Measurements from ENCODE around the gene KRTAP5-7.
"Not testable (repeated sequence)": the region's sequence is repeated elsewhere in the genome, so short reads cannot be mapped to it uniquely, and the experiment has no call there.

KRTAP5-7 gene, protein sequence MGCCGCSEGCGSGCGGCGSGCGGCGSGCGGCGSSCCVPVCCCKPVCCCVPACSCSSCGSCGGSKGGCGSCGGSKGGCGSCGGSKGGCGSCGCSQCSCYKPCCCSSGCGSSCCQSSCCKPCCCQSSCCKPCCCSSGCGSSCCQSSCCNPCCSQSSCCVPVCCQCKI

DNA sequence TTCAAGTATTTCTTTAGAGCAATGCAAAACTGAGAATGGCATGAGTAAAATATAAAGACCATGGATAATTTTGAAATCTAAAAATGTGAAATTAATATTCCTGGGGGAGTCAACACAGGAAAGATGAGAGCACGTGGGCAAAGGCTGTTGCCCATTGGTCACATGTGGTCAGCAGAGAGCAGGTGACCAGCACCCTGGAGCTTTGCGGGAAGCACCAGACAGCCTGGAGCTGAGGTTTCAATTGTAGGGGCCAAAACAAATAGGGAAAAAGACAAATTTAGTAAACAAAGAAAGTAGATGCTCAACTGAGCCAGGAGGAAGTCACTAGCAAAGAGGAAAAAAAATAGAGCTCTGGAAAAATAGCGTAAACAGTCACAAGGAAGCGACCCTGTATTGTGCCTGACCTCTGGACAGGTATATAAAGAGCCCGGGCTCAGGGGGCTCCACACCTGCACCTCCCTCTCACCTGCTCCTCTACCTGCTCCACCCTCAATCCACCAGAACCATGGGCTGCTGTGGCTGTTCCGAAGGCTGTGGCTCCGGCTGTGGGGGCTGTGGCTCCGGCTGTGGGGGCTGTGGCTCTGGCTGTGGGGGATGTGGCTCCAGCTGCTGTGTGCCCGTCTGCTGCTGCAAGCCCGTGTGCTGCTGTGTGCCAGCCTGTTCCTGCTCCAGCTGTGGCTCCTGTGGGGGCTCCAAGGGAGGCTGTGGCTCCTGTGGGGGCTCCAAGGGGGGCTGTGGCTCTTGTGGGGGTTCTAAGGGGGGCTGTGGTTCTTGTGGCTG lies at the start of gene KRTAP5-7:
KRTAP5-7 (plus strand) TSS at position 472 of the 780 bp plus-strand sequence; CDS start at position 506, 34 bp downstream.
- not testable (repeated sequence) for DNase-seq

DNA sequence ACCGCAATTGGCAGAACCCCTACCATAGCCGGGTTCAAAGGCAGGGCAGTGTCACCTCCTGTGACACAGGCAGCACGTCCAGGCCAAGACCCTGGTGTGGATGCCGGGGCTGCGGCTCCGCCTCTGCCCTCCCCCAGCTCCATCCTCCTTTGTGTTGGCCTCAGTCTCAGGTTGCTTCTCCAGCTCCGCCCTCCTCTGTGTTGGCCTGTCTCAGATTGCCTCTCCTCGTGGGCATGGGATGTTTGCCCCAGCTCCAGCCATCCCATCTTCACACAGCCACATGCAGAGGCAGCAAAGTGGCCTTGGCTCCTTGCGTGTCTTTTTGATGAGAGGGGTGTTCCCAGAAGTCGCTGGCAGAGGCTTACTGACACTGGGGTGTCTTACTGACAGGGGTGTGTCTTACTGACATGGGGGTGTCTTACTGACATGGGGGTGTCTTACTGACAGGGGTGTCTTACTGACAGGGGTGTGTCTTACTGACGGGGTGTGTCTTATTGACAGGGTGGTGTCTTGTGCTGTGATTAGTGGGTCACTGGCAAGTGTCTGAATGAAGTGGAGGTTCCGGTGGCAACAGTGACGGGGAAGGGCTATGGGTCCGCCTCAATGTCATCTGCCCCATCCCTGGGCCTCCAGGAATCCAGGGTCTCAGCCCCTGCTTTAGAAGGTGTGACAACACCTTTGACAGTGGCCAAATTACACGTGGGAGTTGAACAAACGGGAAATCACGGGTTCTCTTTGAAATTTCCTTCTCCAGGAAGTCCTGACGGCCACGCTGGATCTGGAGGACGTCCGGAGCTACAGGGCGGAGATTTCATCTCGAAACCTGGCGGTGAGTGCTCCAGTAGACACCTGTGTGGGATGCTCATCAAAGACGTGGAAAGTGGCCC lies 49.2 kb upstream of the KRTAP5-7 start:
- DNase-seq = no peak

DNA sequence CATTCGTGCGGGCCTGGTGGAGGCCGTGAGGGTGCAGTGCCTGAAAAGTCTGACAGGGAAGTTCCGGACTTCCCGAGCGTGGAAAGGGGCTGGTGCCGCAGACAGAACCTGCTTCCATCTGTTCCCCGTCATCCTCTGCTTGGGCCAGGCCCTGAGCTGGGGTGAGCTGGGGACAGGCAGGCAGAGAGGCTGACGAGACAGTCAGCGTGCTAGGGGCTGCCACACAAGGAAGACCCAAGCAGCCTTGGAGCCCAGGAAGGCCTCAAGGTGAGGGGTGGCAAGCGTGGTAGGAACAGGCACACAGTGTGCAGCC lies 48.6 kb upstream of the KRTAP5-7 start:
- DNase-seq = no peak

DNA sequence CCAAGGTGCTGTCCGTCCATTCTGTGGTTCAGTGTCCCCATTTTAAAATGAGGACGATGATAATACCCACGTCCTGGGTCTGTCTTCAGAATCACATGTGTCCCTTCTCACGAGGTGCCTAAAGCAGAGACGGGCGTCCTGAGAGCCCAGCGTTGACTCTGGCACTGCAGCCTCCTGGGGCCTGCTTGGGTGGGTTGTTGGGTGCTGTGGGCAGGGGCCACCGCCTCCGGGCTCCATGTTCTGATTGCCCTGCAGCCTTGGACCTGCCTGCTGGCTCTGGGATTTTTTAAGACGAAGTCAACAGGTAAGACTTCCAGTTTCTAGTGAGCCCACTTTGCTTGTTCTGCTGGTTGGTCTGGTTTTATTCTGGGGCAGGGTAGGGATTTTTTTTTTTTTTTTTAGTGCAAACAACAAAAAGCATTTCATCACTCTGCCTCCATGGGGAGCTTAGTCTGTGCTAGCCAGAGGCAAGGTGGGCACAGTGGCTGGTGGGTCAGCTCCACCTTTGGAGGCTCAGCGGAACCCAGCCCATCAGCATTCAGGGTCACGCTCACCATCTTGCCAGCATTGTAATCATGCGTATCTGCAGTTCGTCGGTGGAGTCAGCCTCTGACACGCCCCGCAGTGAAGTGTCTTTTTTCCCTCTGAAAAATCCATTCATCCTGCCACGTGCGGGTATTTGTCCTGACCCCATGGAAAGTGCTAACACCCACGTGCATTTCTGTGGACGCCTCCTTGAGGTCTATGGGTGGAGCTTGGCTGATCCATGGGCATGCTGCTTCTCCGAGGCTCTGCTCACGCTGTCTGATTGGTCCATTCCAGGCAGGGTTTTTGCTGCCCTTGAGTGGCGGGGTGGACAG lies 45.7 kb upstream of the KRTAP5-7 start:
- DNase-seq = no peak

DNA sequence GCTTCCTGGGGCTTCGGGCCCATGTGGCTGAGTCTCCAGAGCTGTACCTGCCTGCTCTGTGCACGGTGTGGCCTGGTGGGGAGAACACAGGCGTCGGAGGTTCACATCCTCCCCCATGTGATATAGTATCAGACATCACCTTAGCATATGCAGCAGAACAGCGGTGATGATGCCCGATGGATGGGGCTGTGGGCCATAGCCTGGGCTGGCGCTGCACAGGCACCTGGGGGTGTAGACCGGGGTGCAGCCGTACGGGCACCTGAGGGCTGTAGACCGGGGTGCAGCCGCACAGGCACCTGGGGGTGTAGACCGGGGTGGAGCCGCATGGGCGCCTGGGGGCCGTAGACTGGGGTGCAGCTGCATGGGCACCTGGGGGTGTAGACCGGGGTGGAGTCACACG lies 44.9 kb upstream of the KRTAP5-7 start:
- no peak for DNase-seq

DNA sequence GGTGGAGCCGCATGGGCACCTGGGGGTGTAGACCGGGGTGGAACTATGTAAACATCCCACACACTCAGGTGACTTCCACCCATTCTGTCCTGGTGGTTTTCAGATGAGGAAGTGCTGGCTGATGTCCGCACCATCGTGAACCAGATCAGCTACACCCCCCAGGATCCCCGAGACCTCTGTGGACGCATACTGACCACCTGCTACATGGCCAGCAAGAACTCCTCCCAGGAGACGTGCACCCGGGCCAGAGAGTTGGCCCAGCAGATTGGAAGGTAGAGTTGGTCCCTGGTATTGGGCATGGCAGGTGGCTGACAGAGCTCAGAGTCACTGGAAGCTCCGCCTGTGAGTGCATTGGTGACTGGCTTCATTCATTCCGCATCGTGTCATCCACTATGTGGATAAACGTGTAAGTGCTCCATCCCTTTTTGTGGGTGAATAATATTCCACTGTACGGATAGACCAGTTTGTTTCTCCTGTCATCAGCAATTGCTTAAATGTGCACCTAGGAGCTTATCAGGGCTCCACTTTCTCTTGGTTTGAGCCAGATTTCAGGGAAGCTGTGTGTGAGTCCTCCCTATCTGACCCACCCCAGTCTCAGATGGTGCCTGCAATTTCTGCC lies 44.2 kb upstream of the KRTAP5-7 start:
- DNase-seq = no peak

DNA sequence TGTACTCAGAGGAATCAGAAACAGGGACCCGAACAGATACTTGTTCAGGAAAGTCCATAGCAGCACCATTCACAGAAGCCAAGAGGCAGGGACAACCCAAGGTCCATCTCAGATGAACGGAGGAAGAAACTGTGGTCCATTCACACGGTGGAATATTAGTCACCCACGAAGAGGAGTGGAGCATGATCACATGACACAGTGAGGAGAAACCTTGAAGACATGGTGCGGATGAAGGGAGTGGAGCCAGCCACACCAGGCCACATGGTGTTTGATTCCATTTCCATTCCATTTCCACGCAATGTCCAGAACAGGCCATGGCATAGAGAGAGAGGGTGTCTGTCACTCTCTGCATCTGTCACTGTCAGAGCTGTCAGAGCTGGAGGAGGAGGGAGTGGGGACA lies 43.4 kb upstream of the KRTAP5-7 start:
- no peak for DNase-seq

DNA sequence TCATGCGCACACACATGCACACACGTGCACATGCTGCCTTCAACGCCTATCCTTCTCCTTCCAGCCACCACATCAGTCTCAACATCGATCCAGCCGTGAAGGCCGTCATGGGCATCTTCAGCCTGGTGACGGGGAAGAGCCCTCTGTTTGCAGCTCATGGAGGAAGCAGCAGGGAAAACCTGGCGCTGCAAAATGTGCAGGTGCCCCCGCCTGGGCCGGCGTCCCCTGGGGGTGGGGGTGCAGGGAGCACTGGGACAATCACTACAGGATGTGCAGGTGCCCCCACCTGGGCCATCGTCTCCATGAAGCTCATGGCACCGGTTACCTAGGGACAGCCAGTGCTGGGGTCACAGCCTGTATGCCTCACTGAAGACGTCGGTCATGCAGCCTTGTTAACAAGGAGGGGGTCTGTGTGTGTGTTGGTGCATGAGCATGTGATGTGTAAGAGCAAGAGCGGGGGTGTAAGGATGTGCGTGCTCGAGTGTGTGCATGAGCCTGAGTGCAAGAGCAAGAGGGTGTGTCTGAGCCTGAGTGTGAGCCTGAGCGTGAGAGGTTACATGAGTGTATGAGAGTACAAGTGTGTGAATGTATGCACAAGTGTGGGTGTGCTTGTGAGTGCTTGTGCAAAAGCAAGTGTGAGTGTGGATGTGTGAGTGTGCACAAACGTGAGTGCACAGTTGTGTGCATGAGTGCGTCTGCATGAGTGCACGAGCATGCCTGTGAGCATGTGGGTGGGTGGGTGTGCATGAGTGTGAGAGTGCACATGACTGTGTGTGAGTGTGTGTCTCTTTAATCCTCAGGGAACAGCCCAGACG lies 42.6 kb upstream of the KRTAP5-7 start:
- no peak for DNase-seq

DNA sequence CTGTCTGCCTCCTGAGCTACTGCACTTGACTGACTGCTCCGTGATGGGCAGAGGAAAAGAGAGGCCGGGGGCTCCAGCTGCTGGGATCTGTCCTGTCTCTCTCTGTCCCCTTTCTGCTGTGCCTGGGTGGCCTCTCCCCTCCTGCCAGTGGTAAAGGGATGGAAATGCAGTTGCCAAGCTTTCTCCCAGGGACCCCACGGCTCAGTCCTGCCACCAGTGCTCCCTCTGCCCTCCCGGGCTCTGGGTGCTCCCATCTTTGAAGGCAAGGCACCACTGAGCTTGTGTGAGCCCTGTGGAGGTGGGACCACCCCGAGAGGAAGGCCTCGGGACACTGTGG lies 42.0 kb upstream of the KRTAP5-7 start:
- DNase-seq = no peak

DNA sequence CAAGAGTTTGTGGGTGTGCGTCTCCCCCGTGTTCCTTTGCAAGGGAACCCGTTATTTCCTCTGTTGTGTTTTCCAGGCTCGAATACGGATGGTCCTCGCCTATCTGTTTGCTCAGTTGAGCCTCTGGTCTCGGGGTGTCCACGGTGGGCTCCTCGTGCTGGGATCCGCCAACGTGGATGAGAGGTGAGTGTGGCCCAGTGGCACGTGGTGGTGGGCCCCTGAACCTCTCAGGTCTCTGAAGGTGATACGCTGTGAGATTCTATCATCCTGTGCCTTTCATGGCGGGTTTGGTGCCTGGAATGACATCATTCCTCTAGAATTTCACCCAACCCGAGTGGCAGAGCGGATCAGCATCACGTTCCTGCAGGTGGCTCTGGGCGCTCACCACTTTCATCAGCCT lies 41.6 kb upstream of the KRTAP5-7 start:
- no peak for DNase-seq

DNA sequence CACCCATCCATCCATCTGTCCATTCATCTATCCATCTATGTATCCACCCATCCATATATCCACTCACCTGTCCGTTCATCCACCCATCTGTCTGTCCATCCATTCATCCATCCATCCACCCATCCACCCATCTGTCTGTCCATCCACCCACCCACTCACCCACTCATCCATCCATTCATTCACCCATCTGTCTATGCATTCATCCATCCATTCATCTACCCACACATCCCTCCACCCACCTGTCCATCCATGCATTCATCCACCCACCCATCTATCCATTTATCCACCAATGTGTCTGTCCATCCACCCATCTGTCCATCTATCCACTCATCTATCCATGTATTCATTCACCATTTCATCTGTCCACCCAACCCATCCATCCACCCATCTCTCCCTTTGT lies 40.7 kb upstream of the KRTAP5-7 start:
- DNase-seq = no peak

DNA sequence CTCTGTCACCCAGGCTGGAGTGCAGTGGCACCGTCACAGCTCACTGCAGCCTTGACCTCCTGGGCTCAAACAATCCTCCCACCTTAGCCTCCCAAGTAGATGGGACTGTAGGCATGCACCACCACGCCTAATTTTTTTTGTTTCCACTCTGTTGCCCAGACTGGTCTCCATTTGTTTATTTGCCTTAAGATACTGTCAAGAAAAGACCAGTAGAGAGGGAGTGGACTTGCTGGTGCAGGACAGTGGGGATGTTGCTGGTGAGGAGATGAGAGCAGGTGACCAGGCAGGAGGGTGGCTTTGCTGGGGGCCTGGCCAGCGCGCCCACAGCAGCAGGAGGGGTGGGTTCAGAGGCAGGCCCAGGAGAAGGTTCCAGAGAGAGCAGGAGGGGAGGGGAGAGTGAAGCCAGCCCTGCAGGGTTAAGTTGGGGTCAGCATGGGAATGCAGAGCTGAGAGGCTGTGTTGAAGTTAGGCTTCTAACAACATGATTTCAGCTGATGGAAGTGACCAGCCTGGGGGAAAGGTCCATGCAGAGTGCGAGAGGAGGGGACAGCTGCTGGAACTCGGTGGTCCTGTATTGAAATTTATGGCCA lies 38.3 kb upstream of the KRTAP5-7 start:
- no peak for DNase-seq

DNA sequence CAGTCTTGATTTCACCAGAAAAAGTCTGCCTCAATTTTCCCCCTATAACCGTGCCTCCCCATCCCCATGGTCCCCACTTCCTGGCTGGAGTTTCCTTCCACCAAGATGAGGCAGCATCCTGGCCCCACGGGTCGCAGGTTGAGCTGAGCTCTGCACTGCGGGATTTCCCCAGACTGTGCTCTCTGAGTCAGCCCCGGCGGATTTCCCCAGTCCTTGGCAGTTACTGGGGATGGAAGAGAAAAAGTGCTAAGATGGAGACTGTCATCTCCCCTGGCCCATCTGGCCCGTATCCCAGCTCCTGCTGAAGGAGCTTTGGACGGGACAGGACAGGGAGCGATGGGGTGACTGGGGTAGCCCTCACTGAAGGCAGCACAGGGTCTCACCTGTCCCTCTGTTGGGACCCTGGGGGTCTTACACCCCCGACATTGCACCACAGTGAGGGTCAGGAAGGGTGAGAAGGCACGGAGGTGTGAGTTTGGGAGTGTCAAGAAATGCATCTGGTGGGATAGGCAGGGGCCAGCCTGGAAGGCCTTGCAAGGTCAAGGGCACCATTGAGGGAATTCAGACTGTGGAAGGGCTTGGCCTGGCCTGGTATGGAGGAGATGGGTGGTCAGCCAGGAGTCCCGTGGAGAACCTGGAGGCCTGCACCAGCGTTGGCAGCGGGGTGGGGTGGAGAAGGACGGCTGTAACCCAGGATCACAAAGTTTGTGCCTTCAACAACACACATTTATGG lies 37.6 kb upstream of the KRTAP5-7 start:
- no peak for DNase-seq

DNA sequence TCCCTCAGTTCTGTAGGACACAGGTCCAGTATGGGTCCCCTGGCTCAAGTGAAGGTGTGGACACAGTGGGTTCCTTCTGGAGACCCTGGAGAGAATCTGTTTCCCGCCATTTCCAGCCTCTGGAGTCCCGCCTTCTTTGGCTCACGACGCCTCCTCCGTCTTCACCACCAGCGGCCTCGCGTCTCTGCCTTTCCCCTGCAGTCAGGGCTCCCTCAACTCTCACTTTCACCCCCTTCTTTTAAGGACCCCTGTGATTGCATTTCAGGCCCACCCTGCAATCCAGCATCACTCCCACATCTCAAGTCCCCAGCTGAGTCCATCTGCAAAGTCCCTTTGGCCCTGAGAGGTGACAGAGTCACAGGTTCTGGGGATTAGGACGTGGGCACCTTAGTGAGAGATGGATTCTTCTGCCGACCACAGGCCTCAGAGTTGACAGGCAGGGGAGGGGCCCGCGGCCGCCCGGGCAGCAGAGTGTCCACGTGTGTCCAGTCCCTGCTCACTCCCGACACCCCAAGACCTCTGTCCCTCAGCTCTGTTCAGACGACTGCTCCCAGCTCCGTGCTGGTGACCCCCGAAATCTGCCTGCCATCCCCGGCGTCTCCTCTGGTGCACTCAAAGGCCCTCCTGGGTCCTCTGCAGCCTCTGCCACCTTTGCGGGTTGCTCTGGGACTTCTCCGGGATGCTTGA lies 36.9 kb upstream of the KRTAP5-7 start:
- no peak for DNase-seq

DNA sequence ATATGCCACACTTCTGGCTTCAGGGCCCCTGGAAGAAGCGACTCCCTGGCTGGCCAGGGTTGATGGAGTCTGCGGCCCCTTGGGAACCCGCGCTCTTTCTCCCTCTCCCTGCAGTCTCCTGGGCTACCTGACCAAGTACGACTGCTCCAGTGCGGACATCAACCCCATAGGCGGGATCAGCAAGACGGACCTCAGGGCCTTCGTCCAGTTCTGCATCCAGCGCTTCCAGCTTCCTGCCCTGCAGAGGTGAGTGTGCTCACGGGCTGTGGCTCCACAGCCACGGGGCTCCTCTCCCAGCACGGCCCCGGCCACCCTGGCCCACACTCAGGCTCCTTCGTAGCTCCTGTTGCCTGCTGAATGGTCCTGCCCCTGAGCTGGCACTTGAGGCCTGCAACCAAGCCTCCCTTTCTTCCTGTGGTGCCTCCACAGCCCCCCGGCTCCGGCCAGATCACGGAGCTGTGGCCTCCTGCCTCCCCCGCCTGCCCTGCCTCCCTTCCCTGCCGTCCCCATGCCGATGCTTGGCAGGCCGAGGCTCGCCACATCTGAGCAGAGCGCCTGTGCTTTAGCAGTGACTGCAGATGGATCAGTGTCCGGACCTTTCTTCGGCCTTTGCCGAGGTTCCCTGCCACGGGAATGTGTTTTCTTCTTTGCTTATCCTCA lies 36.2 kb upstream of the KRTAP5-7 start:
- DNase-seq = no peak

DNA sequence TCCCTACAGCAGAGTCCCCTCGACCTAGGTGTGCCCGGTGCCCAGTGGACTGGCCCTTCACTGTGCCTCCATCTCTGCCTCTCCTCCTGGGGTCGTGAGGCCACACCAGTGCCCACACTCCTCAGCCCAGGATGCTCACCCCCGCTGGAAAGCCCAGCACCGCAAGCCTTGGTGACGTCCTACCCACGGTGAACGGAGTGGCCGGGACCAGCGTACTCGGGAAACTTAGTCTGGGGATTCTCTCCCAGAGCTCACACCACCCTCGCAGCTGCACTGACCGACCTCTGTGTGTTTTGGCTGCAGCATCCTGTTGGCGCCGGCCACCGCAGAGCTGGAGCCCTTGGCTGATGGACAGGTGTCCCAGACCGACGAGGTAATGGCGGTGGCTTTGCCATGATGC lies 35.5 kb upstream of the KRTAP5-7 start:
- no peak for DNase-seq

DNA sequence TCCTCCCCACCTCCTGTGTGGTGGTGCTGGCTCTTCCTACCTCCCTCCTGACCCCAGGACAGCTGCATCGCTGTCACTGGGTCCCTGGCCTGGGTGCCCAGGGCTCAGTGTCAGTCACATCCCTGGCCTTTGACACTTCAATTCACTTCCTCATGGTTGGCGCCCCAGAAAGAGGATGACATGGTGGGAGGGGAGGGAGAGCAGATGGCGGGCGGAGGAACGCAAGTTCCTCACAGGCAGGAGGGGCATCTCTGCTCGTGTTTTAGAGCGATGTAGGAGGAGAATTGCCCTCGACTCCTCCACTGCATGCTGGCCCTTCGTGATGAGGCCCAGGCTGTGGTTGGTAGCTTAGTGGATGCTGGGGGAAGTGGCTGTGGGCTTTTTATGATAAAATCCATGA lies 35.1 kb upstream of the KRTAP5-7 start:
- no peak for DNase-seq

DNA sequence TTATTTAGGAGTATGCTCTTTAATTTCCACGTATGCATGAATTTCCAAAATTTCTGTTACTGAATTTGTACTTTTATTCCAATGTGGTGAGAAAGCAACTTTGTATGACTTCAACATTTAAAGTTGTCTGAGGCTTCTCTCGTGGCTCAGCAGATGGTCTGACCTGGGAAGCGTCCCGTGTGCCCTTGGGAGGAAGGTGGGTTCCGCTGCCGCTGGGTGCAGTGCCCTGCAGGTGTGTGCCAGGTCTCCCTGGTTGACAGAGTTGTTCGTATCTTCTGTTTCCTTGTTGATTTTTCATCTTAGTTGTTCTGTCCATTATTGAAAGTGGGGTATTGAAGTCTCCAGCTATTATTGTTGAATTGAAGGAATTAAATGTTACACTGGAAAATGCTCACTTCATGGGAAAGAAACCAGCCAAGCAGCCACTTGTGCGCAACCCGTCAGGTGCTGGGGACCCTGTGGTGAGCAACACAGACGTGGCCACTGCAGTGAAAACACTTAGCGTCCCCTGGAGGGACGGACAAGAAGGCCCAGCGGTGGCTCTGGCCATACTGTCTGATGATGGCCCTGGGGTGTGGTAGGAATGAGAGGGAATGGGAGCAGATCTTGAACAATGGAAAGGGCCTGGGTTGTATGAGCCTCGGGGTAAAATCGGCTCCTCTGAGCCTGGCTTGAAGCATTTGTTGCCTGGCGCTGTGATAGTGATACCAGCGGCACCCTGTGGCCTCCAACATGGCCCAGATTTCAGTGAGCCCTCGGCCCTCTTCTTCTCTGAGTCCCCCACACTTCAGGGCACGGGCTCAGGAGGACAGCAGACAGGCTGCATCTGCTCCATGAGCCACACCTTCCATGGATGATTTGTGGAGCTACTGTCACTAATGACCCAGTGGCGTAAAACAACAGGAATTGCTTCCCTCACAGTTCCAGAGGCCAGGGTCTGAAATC lies 31.5 kb upstream of the KRTAP5-7 start:
- no peak for DNase-seq
